WTC11 (cell line): ENCODE results near the gene SPTLC3. TPM values are rescaled to one million over a fixed set of nuclear protein-coding genes. Genes with fewer than 3 reads are reported as not detected.

ENCODE experiments used
- ATAC-seq: fragments of 200-7000 bp; cut with Tn5 transposase; 2 replicates; pipeline ENCODE4 v1.10.0; 2021; ENCODE audit warnings: mild to moderate bottlenecking, moderate library complexity
- CTCF ChIA-PET: fragments of 300-600 bp; sonication (Branson Sonifier 250); formaldehyde crosslinking; loops from one replicate; lab custom pipeline; 2021; ENCODE audit warnings: antibody characterized with exemption; lab: Charles Lee
- POLR2A ChIA-PET: fragments of 350-600 bp; sonication (Branson Sonifier 250); formaldehyde crosslinking; loops from one replicate; lab custom pipeline; 2021; ENCODE audit warnings: antibody characterized with exemption; lab: Charles Lee
- DNase-seq: peaks from one replicate; pipeline ENCODE4 v3.0.0; 2021; ENCODE audit warnings: low spot score
- H3K27ac Mint-ChIP-seq: 2 replicates; pipeline ENCODE4 v1.8.0; 2021; ENCODE audit warnings: mixed read lengths
- H3K27me3 Mint-ChIP-seq: 2 replicates; pipeline ENCODE4 v1.8.0; 2021; ENCODE audit warnings: low read depth, mild to moderate bottlenecking, moderate library complexity, mixed read lengths
- H3K36me3 Mint-ChIP-seq: 2 replicates; pipeline ENCODE4 v1.8.0; 2021; ENCODE audit warnings: mixed read lengths
- H3K4me1 Mint-ChIP-seq: 2 replicates; pipeline ENCODE4 v1.8.0; 2022; ENCODE audit warnings: mixed read lengths
- H3K4me3 Mint-ChIP-seq: 2 replicates; pipeline ENCODE4 v1.8.0; 2021; ENCODE audit warnings: mild to moderate bottlenecking, moderate library complexity, mixed read lengths
- H3K9me3 Mint-ChIP-seq: 2 replicates; pipeline ENCODE4 v1.8.0; 2021; ENCODE audit warnings: mixed read lengths
- CREB1 ChIP-seq: sonication (generic); formaldehyde crosslinking; IDR thresholded peaks from 2 replicates; pipeline ENCODE4 v1.8.0; 2023; ENCODE audit warnings: mild to moderate bottlenecking, missing genetic modification reagents
- EMX1 ChIP-seq: fragments of 250-450 bp; sonication (Bioruptor Pico); IDR thresholded peaks from 2 replicates; pipeline ENCODE4 v1.8.0; 2021; ENCODE audit warnings: mild to moderate bottlenecking
- RORB ChIP-seq: fragments of 250-450 bp; sonication (Bioruptor Pico); IDR thresholded peaks from 2 replicates; pipeline ENCODE4 v1.9.0; 2021; ENCODE audit warnings: mild to moderate bottlenecking
- ZNF416 ChIP-seq: fragments of 250-450 bp; sonication (Bioruptor Pico); IDR thresholded peaks from 2 replicates; pipeline ENCODE4 v1.9.0; 2021; ENCODE audit warnings: mild to moderate bottlenecking, inconsistent platforms
- total RNA-seq: library from RNA; stranded (reverse); gene quantifications from 3 replicates; pipeline ENCODE4 v1.2.3, GENCODE V29; 2021
- TF ChIP-seq, protein P1 (sequence below): sonication (generic); formaldehyde crosslinking; IDR thresholded peaks from 2 replicates; pipeline ENCODE4 v1.8.1; 2022; ENCODE audit warnings: low read depth, mild to moderate bottlenecking, moderate library complexity, missing genetic modification reagents, borderline replicate concordance
- TF ChIP-seq, protein P2 (sequence below): fragments of 250-450 bp; sonication (Bioruptor Pico); IDR thresholded peaks from 2 replicates; pipeline ENCODE4 v1.9.0; 2021; ENCODE audit warnings: mild to moderate bottlenecking
- TF ChIP-seq, protein P3 (sequence below): sonication (generic); formaldehyde crosslinking; IDR thresholded peaks from 2 replicates; pipeline ENCODE4 v1.8.0; 2022; ENCODE audit warnings: mild to moderate bottlenecking, missing genetic modification reagents
- TF ChIP-seq, protein P4 (sequence below): sonication (generic); formaldehyde crosslinking; IDR thresholded peaks from 2 replicates; pipeline ENCODE4 v1.8.0; 2023; ENCODE audit warnings: missing genetic modification reagents, mild to moderate bottlenecking, borderline replicate concordance
- TF ChIP-seq, protein P5 (sequence below): sonication (generic); formaldehyde crosslinking; IDR thresholded peaks from 2 replicates; pipeline ENCODE4 v1.8.0; 2022; ENCODE audit warnings: mild to moderate bottlenecking, missing genetic modification reagents
- TF ChIP-seq, protein P6 (sequence below): fragments of 250-450 bp; sonication (Bioruptor Pico); IDR thresholded peaks from 2 replicates; pipeline ENCODE4 v1.9.0; 2021; ENCODE audit warnings: mild to moderate bottlenecking
- TF ChIP-seq, protein P7 (sequence below): sonication (generic); formaldehyde crosslinking; IDR thresholded peaks from 2 replicates; pipeline ENCODE4 v1.8.1; 2023; ENCODE audit warnings: mild to moderate bottlenecking, missing genetic modification reagents, moderate library complexity
- TF ChIP-seq, protein P8 (sequence below): fragments of 250-450 bp; sonication (Bioruptor Pico); IDR thresholded peaks from 2 replicates; pipeline ENCODE4 v1.8.0; 2021; ENCODE audit warnings: mild to moderate bottlenecking

The SPTLC3 gene
- total RNA-seq, 1 experiment from 2014 or later: 0.13 TPM

DNA sequence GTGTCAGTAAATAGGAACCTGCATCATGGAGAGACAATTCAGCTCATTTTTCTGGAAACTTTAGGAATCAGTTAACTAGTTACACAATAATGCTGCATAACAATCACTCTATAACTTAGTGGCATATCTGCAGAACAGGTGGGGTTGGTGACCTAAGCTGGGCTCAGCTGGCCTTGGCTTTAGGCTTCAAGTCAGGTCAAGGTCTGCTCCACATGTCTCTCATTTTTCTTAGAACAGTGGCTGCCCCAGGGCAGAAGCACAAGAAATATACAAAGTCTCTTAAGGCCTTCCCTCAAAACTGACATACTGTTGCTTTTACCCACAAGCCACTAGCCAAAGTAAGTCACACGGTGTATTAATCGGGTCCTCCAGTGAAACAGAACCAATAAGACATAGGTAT, 198.2 kb downstream of the SPTLC3 start:
- no peak overlapping the region for H3K27ac Mint-ChIP-seq
- DNase-seq: no peak
- H3K4me3 Mint-ChIP-seq: no peak overlapping the region
- ChIA-PET CTCF (no interaction called here), POLR2A (no interaction called here)
- peaks cover 7% of the 10 kb centered on the region for H3K4me1 Mint-ChIP-seq
- H3K27me3 Mint-ChIP-seq: peaks cover 8% of the 10 kb centered on the region
- no peak for TF ChIP-seq EMX1 (CRISPR knock-in tag)
- TF ChIP-seq, protein P1, sequence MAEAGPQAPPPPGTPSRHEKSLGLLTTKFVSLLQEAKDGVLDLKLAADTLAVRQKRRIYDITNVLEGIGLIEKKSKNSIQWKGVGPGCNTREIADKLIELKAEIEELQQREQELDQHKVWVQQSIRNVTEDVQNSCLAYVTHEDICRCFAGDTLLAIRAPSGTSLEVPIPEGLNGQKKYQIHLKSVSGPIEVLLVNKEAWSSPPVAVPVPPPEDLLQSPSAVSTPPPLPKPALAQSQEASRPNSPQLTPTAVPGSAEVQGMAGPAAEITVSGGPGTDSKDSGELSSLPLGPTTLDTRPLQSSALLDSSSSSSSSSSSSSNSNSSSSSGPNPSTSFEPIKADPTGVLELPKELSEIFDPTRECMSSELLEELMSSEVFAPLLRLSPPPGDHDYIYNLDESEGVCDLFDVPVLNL (CRISPR knock-in tag): no peak
- TF ChIP-seq, protein P2, sequence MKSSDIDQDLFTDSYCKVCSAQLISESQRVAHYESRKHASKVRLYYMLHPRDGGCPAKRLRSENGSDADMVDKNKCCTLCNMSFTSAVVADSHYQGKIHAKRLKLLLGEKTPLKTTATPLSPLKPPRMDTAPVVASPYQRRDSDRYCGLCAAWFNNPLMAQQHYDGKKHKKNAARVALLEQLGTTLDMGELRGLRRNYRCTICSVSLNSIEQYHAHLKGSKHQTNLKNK (CRISPR knock-in tag): no peak
- TF ChIP-seq, protein P3, sequence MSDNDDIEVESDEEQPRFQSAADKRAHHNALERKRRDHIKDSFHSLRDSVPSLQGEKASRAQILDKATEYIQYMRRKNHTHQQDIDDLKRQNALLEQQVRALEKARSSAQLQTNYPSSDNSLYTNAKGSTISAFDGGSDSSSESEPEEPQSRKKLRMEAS (CRISPR knock-in tag): no peak
- TF ChIP-seq ZNF416 (CRISPR knock-in tag): no peak
- no peak for TF ChIP-seq RORB (CRISPR knock-in tag)
- TF ChIP-seq, protein P4, sequence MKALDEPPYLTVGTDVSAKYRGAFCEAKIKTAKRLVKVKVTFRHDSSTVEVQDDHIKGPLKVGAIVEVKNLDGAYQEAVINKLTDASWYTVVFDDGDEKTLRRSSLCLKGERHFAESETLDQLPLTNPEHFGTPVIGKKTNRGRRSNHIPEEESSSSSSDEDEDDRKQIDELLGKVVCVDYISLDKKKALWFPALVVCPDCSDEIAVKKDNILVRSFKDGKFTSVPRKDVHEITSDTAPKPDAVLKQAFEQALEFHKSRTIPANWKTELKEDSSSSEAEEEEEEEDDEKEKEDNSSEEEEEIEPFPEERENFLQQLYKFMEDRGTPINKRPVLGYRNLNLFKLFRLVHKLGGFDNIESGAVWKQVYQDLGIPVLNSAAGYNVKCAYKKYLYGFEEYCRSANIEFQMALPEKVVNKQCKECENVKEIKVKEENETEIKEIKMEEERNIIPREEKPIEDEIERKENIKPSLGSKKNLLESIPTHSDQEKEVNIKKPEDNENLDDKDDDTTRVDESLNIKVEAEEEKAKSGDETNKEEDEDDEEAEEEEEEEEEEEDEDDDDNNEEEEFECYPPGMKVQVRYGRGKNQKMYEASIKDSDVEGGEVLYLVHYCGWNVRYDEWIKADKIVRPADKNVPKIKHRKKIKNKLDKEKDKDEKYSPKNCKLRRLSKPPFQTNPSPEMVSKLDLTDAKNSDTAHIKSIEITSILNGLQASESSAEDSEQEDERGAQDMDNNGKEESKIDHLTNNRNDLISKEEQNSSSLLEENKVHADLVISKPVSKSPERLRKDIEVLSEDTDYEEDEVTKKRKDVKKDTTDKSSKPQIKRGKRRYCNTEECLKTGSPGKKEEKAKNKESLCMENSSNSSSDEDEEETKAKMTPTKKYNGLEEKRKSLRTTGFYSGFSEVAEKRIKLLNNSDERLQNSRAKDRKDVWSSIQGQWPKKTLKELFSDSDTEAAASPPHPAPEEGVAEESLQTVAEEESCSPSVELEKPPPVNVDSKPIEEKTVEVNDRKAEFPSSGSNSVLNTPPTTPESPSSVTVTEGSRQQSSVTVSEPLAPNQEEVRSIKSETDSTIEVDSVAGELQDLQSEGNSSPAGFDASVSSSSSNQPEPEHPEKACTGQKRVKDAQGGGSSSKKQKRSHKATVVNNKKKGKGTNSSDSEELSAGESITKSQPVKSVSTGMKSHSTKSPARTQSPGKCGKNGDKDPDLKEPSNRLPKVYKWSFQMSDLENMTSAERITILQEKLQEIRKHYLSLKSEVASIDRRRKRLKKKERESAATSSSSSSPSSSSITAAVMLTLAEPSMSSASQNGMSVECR (CRISPR knock-in tag): no peak
- TF ChIP-seq, protein P5, sequence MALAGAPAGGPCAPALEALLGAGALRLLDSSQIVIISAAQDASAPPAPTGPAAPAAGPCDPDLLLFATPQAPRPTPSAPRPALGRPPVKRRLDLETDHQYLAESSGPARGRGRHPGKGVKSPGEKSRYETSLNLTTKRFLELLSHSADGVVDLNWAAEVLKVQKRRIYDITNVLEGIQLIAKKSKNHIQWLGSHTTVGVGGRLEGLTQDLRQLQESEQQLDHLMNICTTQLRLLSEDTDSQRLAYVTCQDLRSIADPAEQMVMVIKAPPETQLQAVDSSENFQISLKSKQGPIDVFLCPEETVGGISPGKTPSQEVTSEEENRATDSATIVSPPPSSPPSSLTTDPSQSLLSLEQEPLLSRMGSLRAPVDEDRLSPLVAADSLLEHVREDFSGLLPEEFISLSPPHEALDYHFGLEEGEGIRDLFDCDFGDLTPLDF: no peak
- TF ChIP-seq, protein P6, sequence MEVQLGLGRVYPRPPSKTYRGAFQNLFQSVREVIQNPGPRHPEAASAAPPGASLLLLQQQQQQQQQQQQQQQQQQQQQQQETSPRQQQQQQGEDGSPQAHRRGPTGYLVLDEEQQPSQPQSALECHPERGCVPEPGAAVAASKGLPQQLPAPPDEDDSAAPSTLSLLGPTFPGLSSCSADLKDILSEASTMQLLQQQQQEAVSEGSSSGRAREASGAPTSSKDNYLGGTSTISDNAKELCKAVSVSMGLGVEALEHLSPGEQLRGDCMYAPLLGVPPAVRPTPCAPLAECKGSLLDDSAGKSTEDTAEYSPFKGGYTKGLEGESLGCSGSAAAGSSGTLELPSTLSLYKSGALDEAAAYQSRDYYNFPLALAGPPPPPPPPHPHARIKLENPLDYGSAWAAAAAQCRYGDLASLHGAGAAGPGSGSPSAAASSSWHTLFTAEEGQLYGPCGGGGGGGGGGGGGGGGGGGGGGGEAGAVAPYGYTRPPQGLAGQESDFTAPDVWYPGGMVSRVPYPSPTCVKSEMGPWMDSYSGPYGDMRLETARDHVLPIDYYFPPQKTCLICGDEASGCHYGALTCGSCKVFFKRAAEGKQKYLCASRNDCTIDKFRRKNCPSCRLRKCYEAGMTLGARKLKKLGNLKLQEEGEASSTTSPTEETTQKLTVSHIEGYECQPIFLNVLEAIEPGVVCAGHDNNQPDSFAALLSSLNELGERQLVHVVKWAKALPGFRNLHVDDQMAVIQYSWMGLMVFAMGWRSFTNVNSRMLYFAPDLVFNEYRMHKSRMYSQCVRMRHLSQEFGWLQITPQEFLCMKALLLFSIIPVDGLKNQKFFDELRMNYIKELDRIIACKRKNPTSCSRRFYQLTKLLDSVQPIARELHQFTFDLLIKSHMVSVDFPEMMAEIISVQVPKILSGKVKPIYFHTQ (CRISPR knock-in tag): no peak
- TF ChIP-seq, protein P7, sequence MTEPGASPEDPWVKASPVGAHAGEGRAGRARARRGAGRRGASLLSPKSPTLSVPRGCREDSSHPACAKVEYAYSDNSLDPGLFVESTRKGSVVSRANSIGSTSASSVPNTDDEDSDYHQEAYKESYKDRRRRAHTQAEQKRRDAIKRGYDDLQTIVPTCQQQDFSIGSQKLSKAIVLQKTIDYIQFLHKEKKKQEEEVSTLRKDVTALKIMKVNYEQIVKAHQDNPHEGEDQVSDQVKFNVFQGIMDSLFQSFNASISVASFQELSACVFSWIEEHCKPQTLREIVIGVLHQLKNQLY (CRISPR knock-in tag): no peak
- no peak for TF ChIP-seq CREB1 (CRISPR knock-in tag)
- TF ChIP-seq, protein P8, sequence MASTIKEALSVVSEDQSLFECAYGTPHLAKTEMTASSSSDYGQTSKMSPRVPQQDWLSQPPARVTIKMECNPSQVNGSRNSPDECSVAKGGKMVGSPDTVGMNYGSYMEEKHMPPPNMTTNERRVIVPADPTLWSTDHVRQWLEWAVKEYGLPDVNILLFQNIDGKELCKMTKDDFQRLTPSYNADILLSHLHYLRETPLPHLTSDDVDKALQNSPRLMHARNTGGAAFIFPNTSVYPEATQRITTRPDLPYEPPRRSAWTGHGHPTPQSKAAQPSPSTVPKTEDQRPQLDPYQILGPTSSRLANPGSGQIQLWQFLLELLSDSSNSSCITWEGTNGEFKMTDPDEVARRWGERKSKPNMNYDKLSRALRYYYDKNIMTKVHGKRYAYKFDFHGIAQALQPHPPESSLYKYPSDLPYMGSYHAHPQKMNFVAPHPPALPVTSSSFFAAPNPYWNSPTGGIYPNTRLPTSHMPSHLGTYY: no peak
- H3K9me3 Mint-ChIP-seq: peaks cover 2% of the 10 kb centered on the region
- H3K36me3 Mint-ChIP-seq: no peaks in the 10 kb centered on the region
- ATAC-seq: no peak
